GM18519 (cell line): ENCODE results near the gene IL1RAPL1.

Source experiments
- ATAC-seq: cut with Tn5 transposase; IDR thresholded peaks from one replicate; pipeline ENCODE4 v1.9.1; 2021; ENCODE audit warnings: mild to moderate bottlenecking, moderate library complexity; ENCODE audit not compliant: unreplicated experiment, low FRiP score

Gene IL1RAPL1

DNA sequence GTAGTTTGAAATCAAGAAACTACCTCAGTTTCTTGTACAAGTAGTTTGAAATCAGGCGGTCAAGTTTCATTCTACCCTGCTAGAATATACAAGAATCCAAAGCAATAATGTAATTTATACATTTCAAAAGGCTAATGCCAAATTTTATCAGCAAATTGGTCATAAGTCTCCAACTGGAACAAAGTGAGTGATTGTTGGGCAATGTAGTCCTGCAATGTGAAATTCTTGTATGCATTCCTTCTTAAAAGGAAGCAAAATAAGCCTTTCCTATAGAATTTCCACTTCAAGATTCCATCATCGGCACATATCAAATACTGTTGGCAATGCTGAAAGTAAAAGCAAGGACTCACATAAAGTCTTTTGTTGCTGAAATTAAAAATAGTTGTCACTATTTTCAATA, 334.9 kb downstream of the IL1RAPL1 start:
- no peak for ATAC-seq

DNA sequence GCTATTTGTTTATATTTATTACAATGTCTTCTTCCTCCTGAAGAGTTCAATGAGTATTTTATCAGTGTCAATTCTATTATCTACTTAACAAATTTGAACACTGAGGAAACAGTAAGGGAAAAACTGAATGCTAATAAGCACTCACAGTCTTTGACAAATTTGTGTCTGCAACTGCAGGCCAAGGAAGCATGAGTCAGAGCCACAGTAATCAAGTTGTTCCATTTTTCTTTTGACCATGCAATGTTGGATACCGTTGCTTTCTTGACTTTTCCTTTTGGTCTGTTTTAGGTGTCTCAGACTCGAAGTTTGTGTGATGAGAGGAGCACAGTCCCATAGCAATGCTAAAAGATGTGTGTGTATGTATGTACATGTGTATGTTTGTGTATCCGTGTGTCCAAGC, 359.6 kb downstream of the IL1RAPL1 start:
- no peak for ATAC-seq

GRCh38 chrX:28960063-28960462, 372.8 kb downstream of the IL1RAPL1 start:
- ATAC-seq, result no peak

DNA sequence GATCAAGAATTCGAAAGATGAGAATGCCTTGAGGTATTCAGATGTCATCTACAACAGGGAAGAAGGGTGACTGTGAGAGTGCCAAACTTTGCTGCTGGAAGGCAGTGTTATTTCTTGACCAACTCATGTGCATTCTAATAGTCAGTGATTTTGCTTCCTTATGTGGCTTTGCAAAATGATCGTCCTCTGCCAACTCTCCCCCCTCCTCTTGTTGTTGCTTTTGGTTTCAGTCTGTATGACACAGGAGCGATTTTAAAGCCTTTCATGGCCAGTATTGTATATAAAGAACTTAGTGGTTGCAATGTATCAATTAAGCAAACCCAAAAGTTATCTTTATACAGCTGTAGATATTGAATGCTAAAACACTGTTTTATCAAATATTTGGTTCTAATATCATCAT, 379.1 kb downstream of the IL1RAPL1 start:
- no peak for ATAC-seq

GRCh38 chrX:28969126-28969525, 381.9 kb downstream of the IL1RAPL1 start:
- no peak for ATAC-seq

- no peak for ATAC-seq
These were observed 392.6 kb downstream of the IL1RAPL1 start for GRCh38 chrX:28979877-28980276.

DNA sequence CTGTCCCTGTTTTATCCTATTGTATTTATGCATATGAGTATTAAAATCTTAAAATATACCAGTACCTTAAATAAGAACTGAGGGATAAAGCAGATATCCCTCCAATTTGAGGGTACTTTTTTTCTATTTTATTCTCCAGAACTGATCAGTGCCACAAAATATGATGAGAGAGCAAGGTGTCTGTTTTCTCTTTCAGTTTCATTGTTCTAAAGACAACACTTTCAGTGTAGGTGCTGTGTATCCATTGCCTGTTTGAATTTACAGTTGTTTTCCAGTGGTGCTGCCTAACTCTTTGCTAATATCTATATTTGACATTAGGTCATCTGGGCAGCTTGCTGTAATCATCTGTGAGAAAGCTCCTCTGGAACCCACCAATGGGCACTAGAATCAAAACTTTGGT, 394.7 kb downstream of the IL1RAPL1 start:
- no peak for ATAC-seq

DNA sequence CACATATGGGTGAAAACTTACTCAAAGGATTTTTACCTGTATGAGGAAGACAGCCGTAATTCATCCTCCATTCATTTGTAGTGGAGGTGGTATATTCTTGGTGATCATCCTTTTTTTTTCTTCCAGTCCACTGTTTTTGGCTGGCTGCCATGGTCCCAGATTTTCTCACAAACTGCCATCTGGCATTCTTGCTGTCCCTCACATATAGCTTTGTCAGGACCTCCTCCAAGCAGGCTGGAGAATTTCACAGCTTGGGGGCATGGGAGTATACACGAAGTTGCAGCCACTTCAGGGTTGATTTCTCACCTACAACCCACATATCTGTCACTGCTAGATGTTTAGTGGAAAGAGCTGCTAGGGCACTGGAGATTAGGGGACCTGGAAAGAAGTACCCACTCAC, 401.0 kb downstream of the IL1RAPL1 start:
- ATAC-seq, result no peak

DNA sequence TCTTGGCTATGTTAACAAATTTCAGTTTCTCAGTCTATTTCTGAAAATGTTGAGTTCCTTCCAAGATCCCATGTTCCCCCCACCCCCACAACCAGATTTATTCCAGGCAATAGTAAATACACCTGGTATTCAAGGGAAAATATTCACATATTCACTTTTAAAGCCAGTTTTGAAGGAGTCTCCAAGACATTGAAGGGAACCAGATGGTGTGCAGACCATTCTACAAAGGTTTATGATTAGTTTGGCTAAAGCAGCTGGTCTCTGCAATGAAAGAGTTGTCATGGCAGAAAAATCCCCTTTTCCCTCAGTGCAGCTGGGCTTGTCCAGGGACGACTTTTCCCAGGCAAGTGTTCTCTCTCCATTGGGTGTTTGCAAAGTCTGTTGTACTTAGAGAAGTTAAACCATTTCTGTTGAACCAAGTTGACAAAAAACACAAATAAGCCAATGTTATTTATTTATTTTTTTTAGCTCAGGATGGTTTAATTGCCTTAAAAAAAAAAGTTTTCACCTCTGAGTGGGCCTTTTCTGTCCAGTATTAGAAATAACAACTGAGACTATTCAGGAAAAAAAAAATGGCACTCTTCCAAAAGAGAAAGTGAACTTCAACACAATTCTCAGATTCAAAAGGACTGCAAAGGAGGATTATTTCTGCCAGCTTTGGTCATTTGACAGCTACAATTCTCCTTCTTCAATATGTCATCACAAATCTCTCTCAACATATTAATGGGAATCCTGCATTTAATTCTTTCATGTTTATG, 410.6 kb downstream of the IL1RAPL1 start:
- ATAC-seq, result no peak

- ATAC-seq, result no peak
These were observed 411.4 kb downstream of the IL1RAPL1 start for GRCh38 chrX:28998609-28999135.

GRCh38 chrX:29012867-29013266, 425.6 kb downstream of the IL1RAPL1 start:
- ATAC-seq, result no peak

DNA sequence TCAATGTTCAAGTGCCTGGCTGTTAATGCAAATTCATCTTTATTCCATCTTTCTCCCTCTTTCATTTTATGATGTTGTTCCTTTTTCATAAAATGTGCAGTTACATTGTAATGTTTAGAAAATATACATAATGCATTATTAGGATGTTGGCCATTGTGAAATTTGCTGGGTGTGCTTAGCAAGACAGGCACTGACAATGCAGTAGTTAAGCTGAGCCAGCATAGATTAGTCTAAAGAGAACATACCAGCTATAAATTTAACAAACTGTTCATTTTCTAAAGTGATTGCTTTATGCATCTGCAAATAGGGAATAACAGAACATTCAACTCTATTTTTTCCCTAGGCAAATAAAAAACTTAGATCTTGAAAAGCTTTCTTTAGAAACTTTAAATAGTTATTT, 436.0 kb downstream of the IL1RAPL1 start:
- ATAC-seq, result no peak

DNA sequence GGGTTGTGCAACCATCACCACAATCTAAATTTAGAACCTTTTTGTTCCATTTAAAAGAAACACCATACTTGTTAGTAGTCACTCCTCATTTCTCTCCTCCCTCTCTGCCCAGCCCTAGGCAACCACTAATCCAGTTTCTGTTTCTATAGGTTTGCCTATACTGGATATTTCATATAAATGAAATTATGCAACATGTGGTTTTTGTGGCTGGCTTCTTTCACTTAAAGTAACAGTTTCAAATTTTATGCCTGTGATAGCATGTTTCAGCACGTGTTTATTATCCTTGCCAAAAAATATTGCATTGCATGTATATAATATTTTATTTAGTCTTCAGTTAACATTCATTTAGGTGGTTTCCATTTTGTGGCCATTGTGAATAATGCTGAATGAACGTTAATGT, 437.6 kb downstream of the IL1RAPL1 start:
- ATAC-seq, result no peak

- ATAC-seq, result no peak
These were observed 452.3 kb downstream of the IL1RAPL1 start for GRCh38 chrX:29039501-29039900.

DNA sequence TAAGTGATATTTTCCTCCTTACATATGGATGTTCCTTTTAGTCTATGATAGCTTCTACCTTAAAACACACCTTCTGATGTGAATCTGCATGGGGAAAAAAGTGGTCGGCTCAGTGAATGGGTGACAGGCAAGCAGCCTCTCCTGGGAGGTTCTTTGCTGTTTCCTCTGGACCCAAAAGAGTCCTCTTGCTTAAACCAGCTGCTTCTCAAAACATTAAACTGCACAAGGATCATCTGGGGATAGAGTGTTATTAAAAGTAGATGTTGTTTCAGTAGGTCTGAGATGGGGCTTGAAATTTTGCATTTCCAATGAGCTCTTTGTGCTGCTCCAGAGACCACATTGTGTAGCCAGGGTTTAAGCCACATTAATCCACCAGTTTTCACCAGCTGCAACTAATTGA, 452.9 kb downstream of the IL1RAPL1 start:
- no peak for ATAC-seq

DNA sequence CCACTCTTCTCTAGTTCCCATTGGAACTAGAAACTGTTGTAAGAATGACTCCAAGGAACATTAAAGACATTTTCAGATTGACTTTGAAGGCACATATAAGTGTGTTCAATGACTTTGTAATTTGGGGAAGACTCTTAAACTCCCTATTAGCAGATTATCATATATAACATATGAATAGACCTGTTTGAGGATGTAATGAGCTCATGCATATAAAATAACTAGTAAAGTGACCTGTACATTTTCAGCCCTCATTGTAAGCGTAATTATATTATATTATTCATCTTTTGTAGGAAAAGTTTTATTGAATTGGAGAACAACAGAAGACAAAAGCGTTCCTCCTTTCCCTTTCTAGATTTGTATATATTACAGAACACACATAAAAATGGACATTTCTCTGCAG, 455.1 kb downstream of the IL1RAPL1 start:
- no peak for ATAC-seq

GRCh38 chrX:29043746-29044145, 456.5 kb downstream of the IL1RAPL1 start:
- no peak for ATAC-seq

DNA sequence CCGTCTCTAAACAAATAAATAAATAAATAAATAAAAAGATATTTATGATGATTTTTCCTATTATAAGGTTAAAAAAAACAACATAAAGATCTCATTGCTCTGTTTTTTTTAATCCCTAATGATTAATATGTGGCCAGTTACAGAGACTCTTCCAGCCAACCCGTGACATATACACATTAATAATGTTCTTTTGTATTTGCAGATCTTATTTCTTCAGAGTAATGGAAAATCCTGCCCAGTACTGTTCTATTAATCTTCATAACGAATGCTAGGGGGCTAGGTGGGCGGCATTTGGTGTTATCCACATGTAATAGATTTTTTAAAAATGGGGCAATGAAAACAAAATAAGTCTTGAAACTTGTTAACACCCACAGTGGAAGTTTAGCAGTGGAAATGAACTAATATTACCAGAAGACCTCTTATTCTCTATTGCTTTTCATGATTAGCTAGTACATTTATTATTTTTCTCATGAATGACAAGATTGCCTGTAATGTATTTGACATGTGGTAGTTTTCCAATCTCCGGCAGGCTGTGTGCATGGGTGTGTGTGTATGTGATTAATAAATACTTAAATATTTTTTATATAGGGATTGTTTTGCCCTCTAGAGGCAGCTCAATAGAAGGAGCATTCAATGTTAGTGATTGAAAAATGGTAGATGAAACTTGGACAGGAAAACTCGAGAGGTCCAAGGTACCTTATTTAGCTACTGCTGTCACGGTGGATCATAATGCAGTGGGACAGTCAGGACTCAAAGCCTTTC, 457.4 kb downstream of the IL1RAPL1 start:
- ATAC-seq, result no peak

DNA sequence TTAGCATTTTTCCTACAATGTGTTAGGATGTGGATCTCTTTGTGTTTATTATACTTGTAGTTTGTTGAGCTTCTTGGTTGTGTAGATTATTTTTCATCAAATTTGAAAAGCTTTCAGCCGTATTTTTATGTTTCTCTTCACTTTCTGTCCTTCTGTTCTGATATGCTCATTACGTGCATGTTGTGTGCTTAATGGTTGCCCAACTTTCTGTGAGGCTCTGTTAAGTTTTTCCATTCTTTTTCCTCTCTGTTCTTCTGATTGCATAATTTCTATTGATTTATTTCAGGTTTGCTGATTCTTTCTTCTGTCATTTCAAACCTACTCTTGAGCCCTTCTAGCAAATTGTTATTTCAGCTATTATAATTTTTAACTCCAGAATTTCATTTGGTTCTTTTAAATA, 478.2 kb downstream of the IL1RAPL1 start:
- ATAC-seq, result no peak

- no peak for ATAC-seq
These were observed 479.3 kb downstream of the IL1RAPL1 start for GRCh38 chrX:29066516-29066915.

- ATAC-seq, result no peak
These were observed 480.1 kb downstream of the IL1RAPL1 start for GRCh38 chrX:29067351-29067750.
